ENCODE data around the gene OR51D1. TPM values are rescaled to one million over a fixed set of nuclear protein-coding genes. Genes with fewer than 3 reads are reported as not detected.

The OR51D1 gene, protein sequence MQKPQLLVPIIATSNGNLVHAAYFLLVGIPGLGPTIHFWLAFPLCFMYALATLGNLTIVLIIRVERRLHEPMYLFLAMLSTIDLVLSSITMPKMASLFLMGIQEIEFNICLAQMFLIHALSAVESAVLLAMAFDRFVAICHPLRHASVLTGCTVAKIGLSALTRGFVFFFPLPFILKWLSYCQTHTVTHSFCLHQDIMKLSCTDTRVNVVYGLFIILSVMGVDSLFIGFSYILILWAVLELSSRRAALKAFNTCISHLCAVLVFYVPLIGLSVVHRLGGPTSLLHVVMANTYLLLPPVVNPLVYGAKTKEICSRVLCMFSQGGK
- not detected for total RNA-seq

DNA sequence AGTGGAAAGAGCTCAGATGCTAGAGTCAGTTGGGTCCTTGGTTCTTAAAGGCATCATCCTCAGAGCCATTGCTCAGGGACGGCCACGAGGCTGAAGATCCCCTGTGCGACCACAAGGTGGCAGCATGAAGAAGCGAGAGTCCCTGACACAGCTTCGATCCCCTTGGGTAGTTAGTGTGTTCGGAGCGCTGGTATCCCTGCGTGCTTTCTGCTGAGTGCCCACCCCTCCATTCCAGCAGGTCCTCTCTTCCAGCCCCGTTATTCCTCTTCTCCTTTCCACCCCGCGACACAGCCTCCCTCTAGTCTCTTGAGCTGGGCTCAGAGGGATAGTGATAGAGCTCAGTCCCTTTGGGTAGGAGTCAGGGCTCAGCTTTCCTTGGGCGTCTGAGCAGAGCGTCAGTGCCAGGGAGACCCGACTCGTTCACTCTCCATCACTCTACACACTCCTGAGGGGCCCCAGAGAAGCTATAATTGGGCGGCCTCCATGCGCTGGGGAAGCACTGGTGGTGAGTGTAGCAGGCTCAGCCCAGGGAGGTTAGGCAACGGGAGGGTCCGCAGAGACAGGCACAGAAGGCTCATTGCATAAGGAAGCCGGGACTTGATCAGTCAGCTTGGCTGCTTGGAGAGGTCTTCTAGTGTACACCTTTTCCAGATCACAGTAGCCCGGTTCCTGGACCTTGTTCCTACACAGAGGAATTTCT is at the start of gene OR51D1:
Gene OR51D1, plus strand, starts transcription at position 516 of the 700 bp plus-strand sequence. CDS start 2,314 bp downstream, outside the sequence.
- peak; percentile 70 for DNase-seq
- POLR2A ChIA-PET = no interaction called here

DNA sequence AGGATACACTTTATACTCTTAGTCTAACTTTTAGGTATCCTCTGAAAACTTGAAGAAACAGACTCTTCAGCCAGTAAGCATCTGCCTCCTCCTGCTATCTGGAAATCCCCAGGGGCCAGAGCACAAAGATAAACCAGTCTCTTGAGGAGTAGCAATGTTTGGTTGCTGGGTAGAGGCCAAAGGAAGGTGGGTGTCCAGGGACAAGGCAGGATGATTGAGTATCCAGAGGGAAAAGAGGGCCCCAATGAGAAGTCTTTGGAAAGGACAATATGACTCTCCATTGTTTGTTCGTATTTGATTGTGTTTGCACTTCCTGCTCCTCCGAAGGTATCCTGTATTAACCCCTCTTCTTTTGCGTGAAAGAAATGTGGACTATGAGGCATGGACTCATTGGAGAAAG is 48.3 kb upstream of the OR51D1 start:
- no peaks in the 10 kb centered on the region for H3K36me3 Mint-ChIP-seq
- H3K27me3 Mint-ChIP-seq = peaks cover 8% of the 10 kb centered on the region
- DNase-seq (no peak), ATAC-seq (ENCODE audit: low read depth) (no peak)
- H3K9me3 Mint-ChIP-seq = no peaks in the 10 kb centered on the region
- H3K4me1 Mint-ChIP-seq = no peaks in the 10 kb centered on the region
- POLR2A ChIA-PET = no interaction called here
- H3K4me3 Mint-ChIP-seq = no peak overlapping the region
- no peak overlapping the region for H3K27ac Mint-ChIP-seq

More for the DNA sequence above, at the start of gene OR51D1:
- no peaks in the 10 kb centered on the region for H3K9me3 Mint-ChIP-seq
- no peak within 1 kb of the TSS for H3K4me3 Mint-ChIP-seq
- H3K4me1 Mint-ChIP-seq = no peaks in the 10 kb centered on the region
- ATAC-seq (ENCODE audit: low read depth) = peak; percentile 93
- H3K36me3 Mint-ChIP-seq = no peaks in the 10 kb centered on the region
- H3K27ac Mint-ChIP-seq = no peak within 1 kb of the TSS
- no peaks in the 10 kb centered on the region for H3K27me3 Mint-ChIP-seq

DNA sequence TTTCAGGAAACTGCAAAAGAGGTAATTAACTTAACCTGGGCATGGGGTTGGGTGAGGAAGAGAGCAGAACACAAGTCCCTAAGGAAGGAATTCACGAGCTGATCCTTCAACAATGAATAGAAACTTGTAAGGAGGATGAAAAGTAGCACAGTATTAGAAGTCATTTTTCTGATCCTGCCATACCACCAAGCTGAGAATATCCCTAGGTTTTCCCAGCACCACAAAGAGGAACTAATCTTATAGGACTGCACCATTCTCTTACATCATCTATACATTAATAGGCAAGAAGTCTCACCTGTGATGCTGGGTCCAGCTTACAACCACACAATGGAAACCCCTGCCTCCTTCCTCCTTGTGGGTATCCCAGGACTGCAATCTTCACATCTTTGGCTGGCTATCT is 43.5 kb upstream of the OR51D1 start, which contains the start of gene OR52I1:
Gene OR52I1, plus strand, starts transcription at position 301 of the 400 bp plus-strand sequence. Its CDS starts 0 bp downstream, at position 301.
- DNase-seq (no peak), ATAC-seq (ENCODE audit: low read depth) (no peak)
- Mint-ChIP-seq H3K27me3 (no peaks in the 10 kb centered on the region), H3K27ac (no peak within 1 kb of the TSS), H3K36me3 (peaks cover 8% of the 10 kb centered on the region), H3K9me3 (no peaks in the 10 kb centered on the region), H3K4me3 (no peak within 1 kb of the TSS), H3K4me1 (no peaks in the 10 kb centered on the region)
- POLR2A ChIA-PET = no interaction called here

DNA sequence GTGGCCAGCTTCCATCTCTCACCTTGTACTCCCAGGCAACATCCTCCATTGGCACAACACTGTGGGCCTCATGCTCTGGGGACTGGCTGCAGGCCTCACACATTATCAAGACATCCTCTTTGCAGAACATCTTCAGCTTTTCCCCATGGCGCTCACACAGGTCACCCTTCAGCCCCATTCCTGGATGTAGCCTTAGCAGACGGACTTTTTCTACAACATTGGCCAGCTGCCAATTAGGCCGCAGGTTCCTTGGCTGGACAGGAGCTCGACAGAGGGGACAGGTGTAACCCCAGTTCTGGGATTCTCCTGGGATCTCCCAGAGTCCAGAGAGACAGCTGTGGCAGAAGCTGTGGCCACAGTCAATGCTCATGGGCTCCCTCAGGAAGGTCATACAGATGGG is 32.2 kb upstream of the OR51D1 start:
- H3K4me3 Mint-ChIP-seq = no peak overlapping the region
- no peak overlapping the region for H3K27ac Mint-ChIP-seq
- H3K27me3 Mint-ChIP-seq = no peaks in the 10 kb centered on the region
- POLR2A ChIA-PET = no interaction called here
- ATAC-seq (ENCODE audit: low read depth) (no peak), DNase-seq (no peak)
- peaks cover 23% of the 10 kb centered on the region for H3K4me1 Mint-ChIP-seq
- no peaks in the 10 kb centered on the region for H3K9me3 Mint-ChIP-seq
- peaks cover 12% of the 10 kb centered on the region for H3K36me3 Mint-ChIP-seq

DNA sequence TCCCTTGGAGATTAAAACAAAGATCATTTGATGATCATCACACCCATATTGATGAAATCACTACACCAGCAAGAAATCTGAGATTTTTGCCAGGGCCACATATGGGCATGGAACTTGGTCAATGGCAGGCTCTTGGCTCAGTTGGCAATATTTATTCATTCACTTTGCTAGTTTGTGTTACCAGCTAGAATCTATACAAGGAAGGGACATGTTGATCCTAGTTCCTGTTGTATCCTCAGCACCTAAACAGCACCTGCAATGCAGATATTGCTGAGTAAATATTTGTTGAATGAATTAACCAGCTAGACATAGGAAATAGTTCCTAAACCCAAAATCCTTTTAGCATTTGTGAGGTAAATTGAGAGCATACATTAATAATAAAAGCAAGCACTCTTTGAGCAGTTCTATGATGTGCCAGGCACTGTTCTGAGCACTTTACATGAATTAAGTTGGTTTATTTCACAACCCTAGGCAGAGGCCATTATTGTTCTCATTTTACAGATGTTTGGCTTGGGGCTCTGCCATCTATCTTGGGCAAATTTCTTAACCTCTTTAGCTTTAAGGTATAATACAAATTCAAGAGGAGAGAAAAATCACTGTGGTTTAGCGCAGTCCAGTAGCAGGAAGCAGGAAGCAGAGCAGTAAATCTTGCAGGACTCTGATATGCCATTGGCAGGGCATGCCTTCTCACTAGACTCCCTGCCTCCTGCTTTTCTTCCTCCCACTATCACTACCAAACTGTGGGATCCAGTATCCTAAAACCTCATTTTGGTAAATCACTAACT is 30.9 kb upstream of the OR51D1 start:
- DNase-seq (no peak), ATAC-seq (ENCODE audit: low read depth) (no peak)
- Mint-ChIP-seq H3K27ac (peak overlapping the region; percentile 91), H3K27me3 (no peaks in the 10 kb centered on the region), H3K9me3 (no peaks in the 10 kb centered on the region), H3K4me3 (peak overlapping the region; percentile 92), H3K36me3 (peaks cover 12% of the 10 kb centered on the region), H3K4me1 (peaks cover 29% of the 10 kb centered on the region)
- POLR2A ChIA-PET = no interaction called here

DNA sequence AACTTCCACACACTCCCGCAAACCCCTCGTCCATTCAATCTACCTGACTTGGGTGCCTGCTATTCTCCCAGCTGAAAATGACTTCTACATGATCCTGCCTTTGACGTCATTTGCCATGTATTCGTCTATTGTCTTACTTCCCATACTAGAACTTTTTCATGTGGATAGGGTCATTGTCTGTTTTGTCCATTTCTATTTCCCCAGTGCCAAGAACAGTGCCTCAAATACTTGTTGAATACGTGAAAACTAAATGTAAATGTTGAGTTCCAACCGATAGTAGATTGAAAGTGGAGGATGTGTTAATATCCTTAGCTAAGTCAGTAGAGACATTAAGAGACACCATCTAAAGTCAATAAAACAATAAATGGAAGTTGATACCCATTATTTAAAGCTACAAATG is 30.2 kb upstream of the OR51D1 start:
- DNase-seq (no peak), ATAC-seq (ENCODE audit: low read depth) (no peak)
- Mint-ChIP-seq H3K27ac (peak overlapping the region; percentile 91), H3K4me1 (peaks cover 29% of the 10 kb centered on the region), H3K4me3 (peak overlapping the region; percentile 92), H3K36me3 (peaks cover 9% of the 10 kb centered on the region), H3K9me3 (no peaks in the 10 kb centered on the region), H3K27me3 (no peaks in the 10 kb centered on the region)
- POLR2A ChIA-PET = no interaction called here

DNA sequence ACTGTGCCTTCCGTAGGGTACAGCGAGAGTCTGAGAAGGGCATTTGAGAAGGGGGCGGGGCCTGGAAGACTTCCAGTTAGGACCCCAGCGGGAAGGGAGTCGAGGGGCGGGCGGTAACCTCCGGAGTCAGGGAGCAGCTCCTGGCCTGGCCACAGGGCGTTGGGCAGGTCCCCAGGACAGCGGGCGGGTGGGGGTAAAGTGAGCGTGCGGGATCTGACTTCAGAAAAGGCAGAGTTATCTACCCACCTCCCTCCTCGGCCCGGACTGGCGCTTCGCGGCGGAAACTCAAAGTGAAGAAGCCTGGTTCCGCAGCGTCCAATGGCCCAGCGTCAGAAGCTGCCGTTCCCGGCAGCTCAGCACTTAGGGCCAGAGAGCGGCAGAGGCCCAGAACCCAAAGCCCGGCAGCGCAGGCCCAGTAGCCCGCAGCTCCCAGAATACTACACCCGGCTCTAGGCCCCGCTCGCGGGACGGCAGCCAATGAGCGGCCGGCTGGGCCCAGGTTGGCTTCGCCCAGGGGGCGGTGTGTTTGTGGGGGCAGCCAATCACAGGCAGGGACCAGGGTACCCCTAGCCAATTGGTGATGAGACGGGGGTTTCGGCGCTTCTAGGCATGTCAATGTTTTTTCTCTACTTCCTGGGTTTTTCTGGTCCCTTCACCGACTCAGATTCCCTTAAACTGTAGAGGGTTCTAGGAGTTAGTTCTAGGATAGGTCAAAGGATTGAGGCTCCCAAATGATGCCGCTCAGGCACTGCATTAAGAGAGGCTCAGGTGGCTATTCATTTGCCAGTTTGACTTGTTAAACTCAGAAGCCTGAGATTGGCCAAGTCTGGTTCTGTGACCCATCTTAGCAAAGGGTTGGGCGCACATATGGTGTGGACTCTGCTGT is 29.3 kb upstream of the OR51D1 start, which contains the start of gene TRIM68:
Gene TRIM68, minus strand, starts transcription at position 451 of the 886 bp plus-strand sequence. CDS start 2,727 bp downstream, outside the sequence.
- peak; percentile 94 for DNase-seq
- Mint-ChIP-seq H3K4me3 (peak within 1 kb of the TSS; percentile 92), H3K27ac (peak within 1 kb of the TSS; percentile 91), H3K36me3 (peaks cover 9% of the 10 kb centered on the region), H3K27me3 (no peaks in the 10 kb centered on the region), H3K9me3 (no peaks in the 10 kb centered on the region), H3K4me1 (peaks cover 29% of the 10 kb centered on the region)
- POLR2A ChIA-PET = no interaction called here
- peak; percentile 100 for ATAC-seq (ENCODE audit: low read depth)

DNA sequence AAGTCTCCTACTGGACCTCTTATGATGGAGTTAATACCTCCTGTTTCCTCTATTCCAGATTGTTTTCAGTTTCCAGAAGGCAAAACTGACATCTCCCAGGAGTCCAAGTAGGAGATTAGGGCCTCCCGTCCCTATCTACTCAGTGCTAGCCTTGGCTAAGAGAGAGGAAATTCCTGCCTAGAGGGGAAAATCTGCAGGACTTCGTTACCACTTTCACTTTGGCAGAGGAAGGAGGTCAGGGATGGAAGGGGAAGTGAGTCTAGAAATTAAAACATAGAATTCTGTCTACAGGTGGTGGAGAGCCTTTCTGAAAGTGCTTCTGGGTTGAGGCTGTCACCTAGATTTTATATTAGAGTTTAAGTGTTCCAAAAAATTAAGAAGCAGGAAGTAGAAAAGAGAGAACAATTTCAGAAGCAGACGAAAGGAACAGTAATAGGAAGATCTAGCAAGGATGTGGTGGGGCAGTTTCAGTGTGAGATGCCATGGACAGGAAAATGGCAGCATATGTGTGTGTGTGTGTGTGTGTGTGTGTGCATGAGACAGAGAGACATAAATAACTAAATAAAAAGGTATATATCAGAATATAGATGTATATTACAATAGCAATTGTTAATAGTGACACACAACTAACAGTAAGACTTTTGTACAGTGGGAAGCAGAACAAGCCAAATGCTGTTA is 26.9 kb upstream of the OR51D1 start:
- ATAC-seq (ENCODE audit: low read depth) = no peak
- POLR2A ChIA-PET = no interaction called here
- H3K36me3 Mint-ChIP-seq = no peaks in the 10 kb centered on the region
- H3K27ac Mint-ChIP-seq = peak overlapping the region; percentile 76
- DNase-seq = no peak
- H3K9me3 Mint-ChIP-seq = no peaks in the 10 kb centered on the region
- H3K4me1 Mint-ChIP-seq = peaks cover 29% of the 10 kb centered on the region
- H3K27me3 Mint-ChIP-seq = peaks cover 4% of the 10 kb centered on the region
- H3K4me3 Mint-ChIP-seq = peak overlapping the region; percentile 75

DNA sequence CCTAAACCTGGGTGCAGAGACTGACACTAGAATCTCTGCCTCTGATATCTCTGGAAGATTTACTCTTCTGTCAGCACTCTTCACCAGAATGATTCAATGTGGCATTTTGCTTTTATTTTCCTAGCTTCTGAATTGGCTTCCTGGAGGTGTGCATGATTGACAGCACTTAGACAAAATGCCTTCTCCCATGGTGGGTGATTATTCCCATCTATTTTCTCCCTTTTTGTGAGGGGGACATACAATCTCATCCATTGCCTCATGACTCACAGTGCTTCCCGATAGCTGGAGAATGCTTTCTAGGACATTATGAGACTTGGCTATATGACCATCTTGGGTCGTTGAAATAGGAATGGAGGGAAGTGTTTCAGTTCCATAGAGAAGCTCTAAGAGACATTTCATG is 25.3 kb upstream of the OR51D1 start:
- Mint-ChIP-seq H3K9me3 (peaks cover 1% of the 10 kb centered on the region), H3K27ac (no peak overlapping the region), H3K27me3 (peaks cover 5% of the 10 kb centered on the region), H3K36me3 (no peaks in the 10 kb centered on the region), H3K4me1 (peaks cover 24% of the 10 kb centered on the region), H3K4me3 (no peak overlapping the region)
- POLR2A ChIA-PET = no interaction called here
- ATAC-seq (ENCODE audit: low read depth) (no peak), DNase-seq (no peak)

DNA sequence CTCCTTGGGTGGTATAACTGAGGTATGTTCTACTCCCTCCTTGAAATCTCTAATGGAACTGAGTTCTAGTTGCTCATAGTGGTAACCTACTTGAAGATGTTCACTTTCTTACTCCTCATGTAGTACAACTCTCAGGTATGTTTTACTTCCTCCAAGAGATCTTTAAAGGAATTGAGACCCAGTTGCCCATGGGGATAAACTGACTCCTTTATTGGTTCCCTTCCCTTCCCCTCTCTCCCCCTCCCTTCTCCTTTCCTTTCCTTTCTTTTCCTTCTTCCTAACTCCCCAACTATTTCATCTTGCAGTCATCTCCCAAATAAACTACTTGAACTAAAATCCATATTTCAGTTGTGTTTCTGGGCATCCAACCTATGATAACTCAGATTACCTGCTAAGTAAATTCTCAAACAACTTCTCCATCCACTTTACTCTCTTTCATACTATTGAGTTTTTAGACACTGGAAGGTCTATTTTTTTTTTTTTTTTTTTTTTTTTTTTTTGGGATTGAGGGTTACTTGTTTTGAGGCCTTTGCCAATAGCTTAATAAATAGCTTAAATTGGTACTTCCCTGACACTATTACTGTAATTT is 21.3 kb upstream of the OR51D1 start:
- H3K9me3 Mint-ChIP-seq = peaks cover 1% of the 10 kb centered on the region
- POLR2A ChIA-PET = no interaction called here

DNA sequence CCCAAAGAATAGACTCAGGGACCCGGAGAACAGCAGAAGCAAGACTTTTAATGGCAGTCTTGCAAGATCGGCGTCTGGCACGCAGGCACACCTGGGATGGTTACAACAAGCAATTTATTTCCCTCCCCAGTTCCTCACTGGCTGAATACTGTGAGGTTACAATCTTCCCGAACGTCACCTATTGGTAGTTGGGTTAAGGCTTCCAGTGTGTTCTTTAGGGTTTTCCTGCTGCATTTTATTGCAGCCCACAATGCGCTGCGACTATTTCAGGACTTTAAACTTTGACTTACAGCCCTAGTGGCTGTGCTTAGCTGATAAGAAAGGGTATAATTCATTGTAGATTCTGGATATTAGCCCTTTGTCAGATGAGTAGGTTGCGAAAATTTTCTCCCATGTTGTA is 17.8 kb upstream of the OR51D1 start:
- H3K4me1 Mint-ChIP-seq = no peaks in the 10 kb centered on the region
- H3K27ac Mint-ChIP-seq = no peak overlapping the region
- peaks cover 1% of the 10 kb centered on the region for H3K9me3 Mint-ChIP-seq
- no peak for DNase-seq
- ATAC-seq (ENCODE audit: low read depth) = no peak
- no peak overlapping the region for H3K4me3 Mint-ChIP-seq
- H3K27me3 Mint-ChIP-seq = peaks cover 7% of the 10 kb centered on the region
- POLR2A ChIA-PET = no interaction called here
- no peaks in the 10 kb centered on the region for H3K36me3 Mint-ChIP-seq

More for the DNA sequence above, 21.3 kb upstream of the OR51D1 start:
- ATAC-seq (ENCODE audit: low read depth) = no peak
- Mint-ChIP-seq H3K27ac (no peak overlapping the region), H3K36me3 (no peaks in the 10 kb centered on the region), H3K4me3 (no peak overlapping the region), H3K27me3 (peaks cover 8% of the 10 kb centered on the region), H3K4me1 (no peaks in the 10 kb centered on the region)
- no peak for DNase-seq
